IPS-11a (cell line): Measurements from ENCODE around the gene NAA80.
A peak's percentile ranks its signal among the peaks of the same experiment; 100 is the strongest.

Source experiments
- H3K4me3 ChIP-seq: one replicate; pipeline ENCODE4 v1.5.1; 2013; ENCODE audit warnings: low read depth, low read length, control low read depth

The NAA80 gene

GRCh38 chr3:50298836-50299637, at the start of gene NAA80, which contains the start of gene HYAL3:
NAA80 (minus strand) TSS chr3:50299405; CDS start chr3:50297463, 1,942 bp downstream.
HYAL3 (minus strand) TSS chr3:50299405; CDS start chr3:50295602, 3,803 bp downstream.
- peak within 1 kb of the TSS; percentile 86 for H3K4me3 ChIP-seq

GRCh38 chr3:50347187-50347813, 48.1 kb upstream of the NAA80 start:
- no peak overlapping the region for H3K4me3 ChIP-seq

GRCh38 chr3:50345586-50346234, 46.5 kb upstream of the NAA80 start, which contains the start of gene ZMYND10:
ZMYND10 (minus strand) TSS chr3:50345732; CDS start chr3:50345579, 153 bp downstream.
- H3K4me3 ChIP-seq, result peak within 1 kb of the TSS; percentile 25

- H3K4me3 ChIP-seq, result no peak overlapping the region
These were observed 45.8 kb upstream of the NAA80 start for GRCh38 chr3:50345008-50345407.

GRCh38 chr3:50342813-50343633, 43.8 kb upstream of the NAA80 start:
- H3K4me3 ChIP-seq, result no peak overlapping the region

GRCh38 chr3:50341996-50342650, 42.9 kb upstream of the NAA80 start:
- H3K4me3 ChIP-seq, result no peak overlapping the region

GRCh38 chr3:50341537-50341936, 42.3 kb upstream of the NAA80 start:
- H3K4me3 ChIP-seq, result no peak overlapping the region

- H3K4me3 ChIP-seq, result peak within 1 kb of the TSS; percentile 27
These were observed 41.5 kb upstream of the NAA80 start, which contains the start of gene RASSF1 for GRCh38 chr3:50340448-50341329. RASSF1 (minus strand) TSS chr3:50340836; CDS start chr3:50340805, 31 bp downstream.

GRCh38 chr3:50340147-50340447, 40.9 kb upstream of the NAA80 start:
- peak overlapping the region; percentile 27 for H3K4me3 ChIP-seq

GRCh38 chr3:50339485-50340146, 40.4 kb upstream of the NAA80 start:
- H3K4me3 ChIP-seq, result no peak overlapping the region

- no peak overlapping the region for H3K4me3 ChIP-seq
These were observed 39.8 kb upstream of the NAA80 start for GRCh38 chr3:50338965-50339364.

GRCh38 chr3:50337175-50337861, 38.1 kb upstream of the NAA80 start:
- peak overlapping the region; percentile 85 for H3K4me3 ChIP-seq

GRCh38 chr3:50336452-50337174, 37.4 kb upstream of the NAA80 start:
- H3K4me3 ChIP-seq, result peak overlapping the region; percentile 85

GRCh38 chr3:50334339-50335075, 35.3 kb upstream of the NAA80 start:
- no peak overlapping the region for H3K4me3 ChIP-seq

- no peak overlapping the region for H3K4me3 ChIP-seq
These were observed 34.6 kb upstream of the NAA80 start for GRCh38 chr3:50333744-50334328.

- no peak overlapping the region for H3K4me3 ChIP-seq
These were observed 32.2 kb upstream of the NAA80 start for GRCh38 chr3:50331364-50331907.
